Prostate gland (tissue), 2 donors: ENCODE results near the gene ZNF576.

Experiments
- POLR2AphosphoS5 ChIP-seq: sonication (generic); formaldehyde crosslinking; IDR thresholded peaks from one replicate; pipeline ENCODE4 v1.6.1; 2017; ENCODE audit warnings: antibody characterized with exemption
- TF ChIP-seq, protein P1 (sequence below), 4 experiments: fragments of 200-600 bp in 2 of 4; fragments of 450-650 bp in 2 of 4; sonication (generic) in 2 of 4; IDR thresholded peaks; 1 replicate in 3 of 4; 2 replicates in 1 of 4; pipeline ENCODE4 v1.5.1; 2016 to 2019; ENCODE audit warnings: antibody characterized with exemption in 4 of 4, mild to moderate bottlenecking in 2 of 4, moderate library complexity in 2 of 4

DNA sequence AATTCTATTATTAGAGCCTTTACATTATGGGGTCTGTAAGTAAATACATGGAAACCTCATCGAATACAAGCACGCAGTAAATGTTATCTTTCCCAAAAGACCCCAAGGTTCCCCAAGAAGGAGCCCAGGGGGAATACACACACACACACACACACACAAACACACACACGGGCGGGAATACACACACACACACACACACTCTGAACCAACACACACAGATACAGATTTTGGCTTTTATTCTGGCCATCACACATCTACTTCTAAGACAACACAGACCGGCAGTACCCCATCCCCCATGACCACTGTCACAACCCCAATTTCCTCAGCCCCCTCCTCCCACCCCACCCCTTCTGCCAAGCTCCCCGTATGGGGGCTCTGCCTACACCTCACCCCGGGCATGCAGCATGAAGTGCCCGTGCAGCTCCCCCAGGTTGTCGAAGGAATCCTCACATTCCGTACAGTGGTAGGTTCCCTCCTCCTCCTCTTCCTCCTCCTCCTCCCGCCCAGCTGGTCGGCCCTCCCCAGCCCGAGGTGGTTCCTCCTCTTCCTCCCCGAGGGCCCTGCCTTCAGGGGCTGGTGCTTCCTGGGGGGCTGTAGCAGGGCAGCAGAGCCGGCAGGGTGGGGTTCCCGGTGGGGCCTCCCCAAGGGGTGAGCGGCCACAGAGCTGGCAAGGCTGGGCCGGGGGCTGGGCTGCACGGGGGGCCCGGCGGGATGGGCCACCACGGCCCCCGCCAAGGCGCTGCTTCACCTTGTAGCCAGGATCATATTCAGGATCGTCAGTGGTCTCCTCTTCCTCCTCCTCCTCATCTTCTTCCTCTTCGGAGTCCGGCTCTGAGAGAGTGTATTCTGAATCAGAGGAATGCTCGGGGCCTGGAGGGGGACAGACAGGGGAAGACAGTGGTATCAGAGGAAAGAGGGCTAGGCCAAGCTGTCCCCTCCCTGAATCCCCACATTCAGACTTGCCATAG lies 11.1 kb downstream of the ZNF576 start:
- TF ChIP-seq, protein P1, sequence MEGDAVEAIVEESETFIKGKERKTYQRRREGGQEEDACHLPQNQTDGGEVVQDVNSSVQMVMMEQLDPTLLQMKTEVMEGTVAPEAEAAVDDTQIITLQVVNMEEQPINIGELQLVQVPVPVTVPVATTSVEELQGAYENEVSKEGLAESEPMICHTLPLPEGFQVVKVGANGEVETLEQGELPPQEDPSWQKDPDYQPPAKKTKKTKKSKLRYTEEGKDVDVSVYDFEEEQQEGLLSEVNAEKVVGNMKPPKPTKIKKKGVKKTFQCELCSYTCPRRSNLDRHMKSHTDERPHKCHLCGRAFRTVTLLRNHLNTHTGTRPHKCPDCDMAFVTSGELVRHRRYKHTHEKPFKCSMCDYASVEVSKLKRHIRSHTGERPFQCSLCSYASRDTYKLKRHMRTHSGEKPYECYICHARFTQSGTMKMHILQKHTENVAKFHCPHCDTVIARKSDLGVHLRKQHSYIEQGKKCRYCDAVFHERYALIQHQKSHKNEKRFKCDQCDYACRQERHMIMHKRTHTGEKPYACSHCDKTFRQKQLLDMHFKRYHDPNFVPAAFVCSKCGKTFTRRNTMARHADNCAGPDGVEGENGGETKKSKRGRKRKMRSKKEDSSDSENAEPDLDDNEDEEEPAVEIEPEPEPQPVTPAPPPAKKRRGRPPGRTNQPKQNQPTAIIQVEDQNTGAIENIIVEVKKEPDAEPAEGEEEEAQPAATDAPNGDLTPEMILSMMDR (IDR thresholded peaks at IDR 0.05) = no peak
- no peak for TF ChIP-seq POLR2AphosphoS5
